Osteocyte (in vitro differentiated cells): ENCODE measurements around the gene GRAMD1A. TPM values are rescaled to one million over a fixed set of nuclear protein-coding genes. Genes with fewer than 3 reads are reported as not detected.
"Not testable (repeated sequence)": the region's sequence is repeated elsewhere in the genome, so short reads cannot be mapped to it uniquely, and the experiment has no call there.

Experiments used
- DNase-seq: peaks from one replicate; pipeline ENCODE4 v3.0.0; 2021; ENCODE audit warnings: mixed read lengths; ENCODE audit not compliant: unreplicated experiment; ENCODE audit errors: extremely low spot score
- H3K27ac Mint-ChIP-seq: one replicate; pipeline ENCODE4 v1.8.0; 2021; ENCODE audit warnings: mild to moderate bottlenecking, mixed read lengths; ENCODE audit not compliant: unreplicated experiment
- H3K27me3 Mint-ChIP-seq: one replicate; pipeline ENCODE4 v1.8.0; 2021; ENCODE audit warnings: mixed read lengths; ENCODE audit not compliant: unreplicated experiment
- H3K36me3 Mint-ChIP-seq: one replicate; pipeline ENCODE4 v1.8.0; 2021; ENCODE audit warnings: mixed read lengths; ENCODE audit not compliant: unreplicated experiment
- H3K4me1 Mint-ChIP-seq: one replicate; pipeline ENCODE4 v1.8.0; 2021; ENCODE audit warnings: mixed read lengths; ENCODE audit not compliant: unreplicated experiment
- H3K4me3 Mint-ChIP-seq: one replicate; pipeline ENCODE4 v1.8.0; 2021; ENCODE audit warnings: mild to moderate bottlenecking, moderate library complexity, mixed read lengths; ENCODE audit not compliant: unreplicated experiment
- H3K9me3 Mint-ChIP-seq: one replicate; pipeline ENCODE4 v1.8.0; 2021; ENCODE audit warnings: mixed read lengths; ENCODE audit not compliant: unreplicated experiment
- total RNA-seq: library from RNA; stranded (reverse); gene quantifications from 2 replicates; pipeline ENCODE4 v1.2.1, GENCODE V29; 2021
- TF ChIP-seq, protein P1 (sequence below): fragments of 200-600 bp; sonication (generic); IDR thresholded peaks from 2 replicates; pipeline ENCODE4 v1.5.0; 2021; ENCODE audit warnings: antibody characterized with exemption, mild to moderate bottlenecking, moderate library complexity

Gene GRAMD1A
- total RNA-seq, 1 donor from 2014 or later, result 80.8 TPM

DNA sequence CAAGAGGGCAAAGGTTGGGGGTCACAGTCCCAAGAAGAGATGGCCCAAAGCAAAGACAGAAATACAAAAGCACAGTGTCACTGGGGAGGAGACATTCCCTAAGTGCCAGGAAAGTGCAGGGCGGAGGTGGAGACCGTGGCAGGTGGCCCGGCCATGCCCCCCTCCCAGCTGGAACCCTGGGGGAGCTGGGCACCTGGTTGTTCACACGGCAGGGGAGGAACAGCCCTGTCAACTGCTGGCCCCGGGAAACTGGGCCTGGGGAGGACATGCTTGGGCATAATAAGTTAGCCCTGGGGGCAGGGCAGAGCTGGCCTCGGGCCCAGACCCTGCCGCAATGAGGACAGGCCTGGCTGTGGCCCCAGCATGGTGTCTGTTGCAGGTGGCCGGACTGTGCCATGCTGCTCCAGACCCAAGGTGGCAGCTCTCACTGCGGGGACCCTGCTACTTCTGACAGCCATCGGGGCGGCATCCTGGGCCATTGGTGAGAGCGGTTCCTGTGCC is 48.8 kb downstream of the GRAMD1A start:
- DNase-seq, result no peak
- no peak overlapping the region for H3K27ac Mint-ChIP-seq

DNA sequence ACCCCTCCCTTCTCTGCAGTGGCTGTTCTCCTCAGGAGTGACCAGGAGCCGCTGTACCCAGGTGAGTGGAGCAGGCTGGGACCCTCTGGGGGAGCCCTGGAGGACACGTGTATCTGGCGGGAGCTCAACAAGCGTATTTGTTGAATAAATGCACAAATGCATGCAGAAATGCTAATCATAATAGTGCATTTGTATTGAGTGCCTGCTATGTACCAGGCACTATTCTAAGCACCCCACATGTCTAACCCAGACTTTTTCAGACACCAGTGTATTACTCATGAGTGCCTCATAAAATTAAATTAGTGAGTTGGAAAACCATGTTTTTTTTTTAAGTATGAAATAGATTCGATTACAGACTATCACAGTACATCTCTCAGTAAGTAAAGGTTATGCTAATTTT is 49.3 kb downstream of the GRAMD1A start:
- Mint-ChIP-seq H3K4me3 (no peak overlapping the region), H3K27ac (no peak overlapping the region), H3K9me3 (no peaks in the 10 kb centered on the region), H3K36me3 (no peaks in the 10 kb centered on the region), H3K4me1 (no peaks in the 10 kb centered on the region), H3K27me3 (peaks cover 9% of the 10 kb centered on the region)
- no peak for DNase-seq
- TF ChIP-seq, protein P1, sequence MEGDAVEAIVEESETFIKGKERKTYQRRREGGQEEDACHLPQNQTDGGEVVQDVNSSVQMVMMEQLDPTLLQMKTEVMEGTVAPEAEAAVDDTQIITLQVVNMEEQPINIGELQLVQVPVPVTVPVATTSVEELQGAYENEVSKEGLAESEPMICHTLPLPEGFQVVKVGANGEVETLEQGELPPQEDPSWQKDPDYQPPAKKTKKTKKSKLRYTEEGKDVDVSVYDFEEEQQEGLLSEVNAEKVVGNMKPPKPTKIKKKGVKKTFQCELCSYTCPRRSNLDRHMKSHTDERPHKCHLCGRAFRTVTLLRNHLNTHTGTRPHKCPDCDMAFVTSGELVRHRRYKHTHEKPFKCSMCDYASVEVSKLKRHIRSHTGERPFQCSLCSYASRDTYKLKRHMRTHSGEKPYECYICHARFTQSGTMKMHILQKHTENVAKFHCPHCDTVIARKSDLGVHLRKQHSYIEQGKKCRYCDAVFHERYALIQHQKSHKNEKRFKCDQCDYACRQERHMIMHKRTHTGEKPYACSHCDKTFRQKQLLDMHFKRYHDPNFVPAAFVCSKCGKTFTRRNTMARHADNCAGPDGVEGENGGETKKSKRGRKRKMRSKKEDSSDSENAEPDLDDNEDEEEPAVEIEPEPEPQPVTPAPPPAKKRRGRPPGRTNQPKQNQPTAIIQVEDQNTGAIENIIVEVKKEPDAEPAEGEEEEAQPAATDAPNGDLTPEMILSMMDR, result no peak

More for the DNA sequence above, 48.8 kb downstream of the GRAMD1A start:
- no peak overlapping the region for H3K4me3 Mint-ChIP-seq
- H3K9me3 Mint-ChIP-seq, result no peaks in the 10 kb centered on the region
- H3K4me1 Mint-ChIP-seq, result no peaks in the 10 kb centered on the region
- no peaks in the 10 kb centered on the region for H3K36me3 Mint-ChIP-seq
- TF ChIP-seq, protein P1, result no peak
- H3K27me3 Mint-ChIP-seq, result peaks cover 9% of the 10 kb centered on the region

DNA sequence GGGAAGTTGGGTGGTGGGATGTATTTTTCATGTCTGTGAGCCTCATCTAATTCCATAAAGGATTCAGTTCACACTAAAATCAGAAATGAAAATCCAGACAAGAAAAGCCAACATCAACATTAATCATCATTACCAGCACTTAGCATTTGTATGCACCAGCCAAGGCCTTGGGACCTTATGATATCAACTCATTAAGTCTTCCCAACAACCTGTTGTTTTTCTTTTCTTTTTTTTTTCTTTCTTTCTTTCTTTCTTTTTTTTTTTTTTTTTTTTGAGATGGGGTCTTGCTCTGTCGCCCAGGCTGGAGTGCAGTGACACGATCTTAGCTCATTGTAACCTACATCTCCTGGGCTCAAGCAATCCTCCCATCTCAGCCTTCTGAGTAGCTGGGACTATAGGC is 50.5 kb downstream of the GRAMD1A start:
- peaks cover 16% of the 10 kb centered on the region for H3K27me3 Mint-ChIP-seq
- not testable (repeated sequence) for H3K9me3 Mint-ChIP-seq

DNA sequence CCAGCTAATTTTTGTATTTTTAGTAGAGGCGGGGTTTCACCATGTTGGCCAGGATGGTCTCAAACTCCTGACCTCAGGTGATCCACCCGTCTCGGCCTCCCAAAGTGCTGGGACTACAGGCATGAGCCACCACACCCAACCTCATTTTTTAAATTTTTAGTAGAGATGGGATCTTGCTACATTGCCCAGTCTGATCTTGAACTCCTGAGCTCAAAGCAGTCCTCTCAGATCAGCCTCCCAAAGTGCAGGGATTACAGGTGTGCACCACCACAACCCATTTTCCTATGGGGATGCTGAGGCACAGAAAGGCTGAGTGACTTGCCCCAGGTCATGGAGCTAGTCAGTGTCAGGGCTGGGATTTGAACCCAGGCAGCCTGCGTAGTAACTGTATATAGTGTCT is 51.1 kb downstream of the GRAMD1A start:
- H3K9me3 Mint-ChIP-seq, H3K4me1 Mint-ChIP-seq, DNase-seq, H3K36me3 Mint-ChIP-seq, H3K27ac Mint-ChIP-seq, H3K4me3 Mint-ChIP-seq: not testable (repeated sequence)
- H3K27me3 Mint-ChIP-seq, result peaks cover 22% of the 10 kb centered on the region

More for the DNA sequence above, 50.5 kb downstream of the GRAMD1A start:
- DNase-seq, H3K4me1 Mint-ChIP-seq, H3K27ac Mint-ChIP-seq, H3K36me3 Mint-ChIP-seq, H3K4me3 Mint-ChIP-seq: not testable (repeated sequence)

DNA sequence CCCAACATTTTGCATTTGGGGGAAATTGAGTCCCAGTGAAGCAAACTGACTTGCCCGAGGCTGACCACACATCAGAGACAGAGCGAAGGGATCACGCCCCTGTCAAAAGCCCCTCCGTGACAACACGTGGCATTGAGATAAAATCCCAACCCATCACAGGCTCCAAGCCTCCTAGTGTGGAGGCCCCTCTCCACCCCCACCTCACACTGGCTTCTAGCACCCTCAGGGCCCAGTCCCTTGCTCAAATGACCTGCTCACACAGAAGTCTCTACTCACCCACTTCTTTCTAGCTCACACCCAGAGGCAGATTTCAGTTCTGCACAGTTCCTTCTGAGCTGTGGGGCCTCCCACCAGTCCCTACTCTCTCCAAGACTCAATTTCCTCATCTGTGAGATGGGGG is 51.7 kb downstream of the GRAMD1A start:
- DNase-seq, result no peak
- Mint-ChIP-seq H3K27me3 (peaks cover 27% of the 10 kb centered on the region), H3K4me3 (no peak overlapping the region), H3K4me1 (no peaks in the 10 kb centered on the region), H3K27ac (no peak overlapping the region), H3K36me3 (no peaks in the 10 kb centered on the region), H3K9me3 (no peaks in the 10 kb centered on the region)
- TF ChIP-seq, protein P1, result no peak

DNA sequence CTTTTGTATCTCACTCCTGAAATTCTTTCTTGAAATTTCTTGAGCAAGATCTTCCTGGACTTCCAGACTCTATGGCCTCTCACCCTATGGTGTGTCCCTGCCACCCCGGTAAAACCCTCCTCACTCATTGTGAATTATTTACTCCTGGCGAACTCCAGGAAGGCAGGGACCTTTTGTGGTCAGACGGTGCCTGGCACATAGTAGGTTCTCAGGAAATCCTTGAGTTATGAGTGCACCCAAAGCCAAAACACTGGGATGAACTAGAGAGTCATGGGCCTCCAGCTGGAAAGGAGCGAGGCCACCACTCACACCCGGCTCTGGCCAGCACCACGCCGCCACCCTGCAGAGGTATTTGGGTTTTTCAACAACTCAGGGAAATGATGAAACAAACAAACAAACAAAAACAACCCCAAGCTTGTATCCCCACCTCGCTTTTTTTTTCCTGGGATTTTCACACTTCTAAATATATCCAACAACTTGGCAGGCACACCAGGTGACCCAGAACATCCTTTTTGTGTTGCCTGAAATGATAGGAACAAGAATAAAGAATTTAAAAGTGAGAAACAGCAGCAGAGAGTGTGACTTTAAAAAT is 52.6 kb downstream of the GRAMD1A start:
- Mint-ChIP-seq H3K27ac (no peak overlapping the region), H3K9me3 (no peaks in the 10 kb centered on the region), H3K4me1 (no peaks in the 10 kb centered on the region), H3K27me3 (peaks cover 29% of the 10 kb centered on the region), H3K36me3 (no peaks in the 10 kb centered on the region), H3K4me3 (no peak overlapping the region)
- TF ChIP-seq, protein P1, result no peak
- no peak for DNase-seq
